Stimulated activated naive CD4-positive, alpha-beta T cell treated with Interleukin-2 at 50 U/mL for 16 hours (primary cell): ENCODE measurements around the gene ZNF524.

ENCODE experiments used
- DNase-seq: peaks from one replicate; lab custom pipeline; 2025; lab: John Stamatoyannopoulos, UW

Gene ZNF524

DNA sequence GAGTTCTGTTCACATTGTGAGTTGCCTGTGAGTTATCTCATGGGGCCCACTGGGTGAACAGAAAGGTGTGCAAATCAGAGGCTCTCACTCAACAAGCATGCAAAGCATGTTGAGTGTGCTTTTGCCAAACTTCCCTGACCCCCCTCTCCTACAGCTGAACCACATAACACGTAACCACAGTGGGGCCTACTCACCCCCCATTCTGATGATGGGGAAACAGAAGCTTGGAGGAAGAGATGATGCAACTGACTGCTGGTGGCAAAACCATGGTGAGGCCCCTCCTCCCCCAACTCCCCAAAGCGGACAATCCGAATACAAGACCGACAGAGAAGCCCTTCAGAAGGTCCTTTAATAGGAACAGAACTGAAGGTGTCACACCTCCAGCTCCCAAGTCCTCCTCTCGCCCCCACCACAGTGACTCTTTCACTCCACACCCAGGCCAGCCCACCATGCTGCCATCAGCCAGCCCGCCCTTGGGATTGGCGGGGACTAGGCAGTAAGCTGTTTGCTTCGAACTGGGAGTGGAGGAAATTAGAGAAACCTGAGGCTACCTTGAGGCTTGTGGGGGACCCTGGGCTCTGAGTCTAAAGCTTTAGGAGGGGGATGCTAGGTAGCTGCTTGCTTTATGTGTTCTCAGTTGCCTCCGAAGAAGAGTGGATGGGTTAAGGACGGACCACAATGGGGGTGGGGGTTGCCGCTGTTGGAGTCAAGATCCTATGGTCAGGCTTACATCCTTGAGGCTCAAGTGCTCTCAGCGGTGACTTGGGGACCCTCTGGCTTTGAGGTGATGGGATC lies 20.5 kb downstream of the ZNF524 start:
- DNase-seq: no peak

- no peak for DNase-seq
These were observed 21.2 kb downstream of the ZNF524 start for GRCh38 chr19:55621205-55621672.

DNA sequence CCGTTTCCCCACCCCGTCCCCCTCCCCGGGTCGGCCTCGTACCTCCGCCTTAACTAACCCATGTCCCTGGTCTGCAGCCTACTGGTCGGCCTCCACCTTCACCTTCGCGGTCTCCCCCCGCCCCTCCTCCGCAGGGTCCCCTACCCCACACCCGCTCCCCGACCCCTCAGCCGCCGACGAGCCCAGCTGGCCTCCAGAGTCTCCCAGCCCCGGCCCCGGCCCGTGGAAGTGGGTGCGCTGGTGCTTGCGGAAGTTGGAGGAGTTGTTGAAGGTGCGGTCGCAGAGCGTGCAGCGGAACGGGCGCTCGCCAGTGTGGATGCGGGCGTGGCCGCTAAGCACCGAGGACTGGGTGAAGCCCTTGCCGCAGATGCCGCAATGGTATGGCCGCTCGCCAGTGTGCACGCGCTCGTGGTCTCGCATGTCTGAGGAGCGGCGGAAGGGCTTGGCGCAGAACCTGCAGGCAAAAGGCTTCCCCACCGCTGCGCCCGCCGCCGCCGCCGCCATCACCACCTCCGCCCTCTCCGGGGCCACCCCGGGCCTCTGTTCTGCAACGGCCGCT lies 21.7 kb downstream of the ZNF524 start:
- no peak for DNase-seq

DNA sequence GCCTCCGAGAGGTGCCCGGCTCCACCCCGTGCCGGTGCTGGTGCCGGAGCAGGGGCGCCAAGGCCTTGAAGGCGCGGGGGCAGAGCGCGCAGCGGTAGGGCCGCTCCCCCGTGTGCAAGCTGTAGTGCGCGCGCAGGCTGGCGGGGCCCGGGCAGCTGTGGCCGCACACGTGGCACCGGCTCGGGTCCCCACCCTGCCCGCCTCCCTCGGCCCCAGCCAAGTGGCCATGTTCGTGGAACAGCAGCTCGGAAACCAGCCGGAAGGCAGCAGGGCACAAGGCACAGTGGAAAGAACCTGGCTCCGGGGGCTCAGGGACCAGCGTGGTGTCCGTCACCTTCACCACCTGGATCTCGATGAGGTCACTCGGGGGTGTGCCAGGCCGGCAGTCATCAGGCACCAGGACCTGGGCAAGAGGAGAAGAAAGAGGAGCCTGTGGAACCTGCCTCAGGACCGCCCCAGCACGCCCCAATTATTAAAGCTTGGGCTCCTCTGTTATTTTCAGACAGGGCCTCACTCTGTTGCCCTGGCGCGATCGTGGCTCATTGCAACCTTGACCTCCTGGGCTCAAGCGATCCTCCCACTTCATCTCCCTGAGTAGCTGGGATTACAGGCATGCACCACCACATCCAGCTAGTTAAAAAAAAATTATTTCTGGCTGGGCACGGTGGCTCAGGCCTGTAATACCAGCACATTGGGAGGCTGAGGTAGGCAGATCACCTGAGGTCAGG lies 22.3 kb downstream of the ZNF524 start:
- no peak for DNase-seq

GRCh38 chr19:55623130-55623529 lies 23.0 kb downstream of the ZNF524 start:
- DNase-seq: no peak

GRCh38 chr19:55623561-55623960 lies 23.5 kb downstream of the ZNF524 start:
- DNase-seq: no peak

GRCh38 chr19:55624109-55625003 lies 24.3 kb downstream of the ZNF524 start, which contains the start of gene ZNF784:
Gene ZNF784, minus strand, starts transcription at chr19:55624566. Its CDS starts 5 bp downstream, at chr19:55624561.
- peak; percentile 89 for DNase-seq

GRCh38 chr19:55625004-55625326 lies 24.9 kb downstream of the ZNF524 start:
- no peak for DNase-seq

GRCh38 chr19:55626350-55626749 lies 26.3 kb downstream of the ZNF524 start:
- DNase-seq: peak; percentile 44

DNA sequence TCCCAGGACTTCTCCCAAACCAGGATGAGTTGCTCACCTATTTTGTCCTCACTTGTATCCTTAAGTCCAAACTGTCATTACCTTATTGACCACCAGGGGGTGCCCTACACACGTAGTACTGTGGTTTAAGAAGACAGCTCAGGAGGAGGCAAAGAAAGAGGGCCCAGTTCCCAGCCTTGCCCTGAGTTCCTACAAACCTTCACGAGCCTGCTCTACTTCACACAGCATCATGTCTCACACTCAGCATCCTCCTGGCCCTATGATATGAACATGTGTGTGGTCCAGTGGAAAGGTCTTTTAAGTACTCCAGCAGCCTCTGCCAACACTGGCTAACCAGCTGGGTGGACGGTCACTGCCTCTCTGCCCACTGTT lies 32.4 kb downstream of the ZNF524 start:
- DNase-seq: peak; percentile 71

- DNase-seq: no peak
These were observed 33.8 kb downstream of the ZNF524 start for GRCh38 chr19:55633861-55634260.

- DNase-seq: no peak
These were observed 35.2 kb downstream of the ZNF524 start for GRCh38 chr19:55635334-55635717.

- DNase-seq: no peak
These were observed 35.9 kb downstream of the ZNF524 start for GRCh38 chr19:55635856-55636440.

DNA sequence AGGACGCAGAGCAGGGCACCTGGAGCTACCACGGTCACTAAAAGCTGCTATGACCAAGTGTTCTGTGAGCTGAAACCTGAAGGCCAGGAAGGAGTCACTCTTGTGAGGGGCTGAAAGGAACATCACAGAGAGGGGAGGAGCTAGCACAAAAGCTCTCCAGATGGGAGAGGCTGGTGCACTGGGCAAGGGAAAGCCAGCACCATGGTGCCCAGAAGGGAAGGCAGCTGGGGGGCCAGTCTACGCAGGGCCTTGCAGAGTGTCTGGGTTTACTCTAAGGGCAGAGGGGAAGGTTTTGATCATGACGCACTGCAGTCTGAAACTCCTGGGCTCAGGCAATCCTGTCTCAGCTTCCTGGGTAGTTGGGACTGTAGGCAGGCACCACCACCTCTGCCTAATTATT lies 36.6 kb downstream of the ZNF524 start:
- no peak for DNase-seq

DNA sequence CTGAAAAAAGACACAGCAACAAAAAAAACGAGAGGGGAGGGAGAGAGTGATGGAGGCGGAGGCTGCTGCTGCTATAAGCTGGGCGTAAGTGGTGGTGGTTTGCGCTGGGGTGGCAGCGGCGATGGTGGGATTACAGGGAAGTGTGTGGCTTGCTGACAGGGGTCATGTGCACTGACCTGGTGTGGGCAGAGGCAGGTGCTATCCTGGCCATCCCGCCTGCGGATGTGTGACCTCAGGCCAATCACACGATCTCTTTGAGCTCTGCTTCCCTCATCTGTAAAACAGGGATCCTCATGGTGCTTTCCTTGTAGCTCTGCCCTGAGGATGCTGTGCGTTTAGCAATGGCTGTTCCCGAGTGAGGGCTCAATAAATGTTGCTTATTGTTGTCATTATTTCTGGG lies 37.4 kb downstream of the ZNF524 start:
- DNase-seq: no peak

- peak; percentile 40 for DNase-seq
These were observed 38.8 kb downstream of the ZNF524 start for GRCh38 chr19:55638864-55639359.

- DNase-seq: peak; percentile 73
These were observed 40.0 kb downstream of the ZNF524 start for GRCh38 chr19:55640043-55640576.

- peak; percentile 52 for DNase-seq
These were observed 40.7 kb downstream of the ZNF524 start, which contains the start of gene ZNF580 for GRCh38 chr19:55640577-55641425. Gene ZNF580, plus strand, starts transcription at chr19:55641002. Its CDS starts 1,507 bp downstream, at chr19:55642509.

- DNase-seq: peak; percentile 38
These were observed 41.5 kb downstream of the ZNF524 start for GRCh38 chr19:55641426-55642152.
